A673 (cell line): ENCODE measurements around the gene SERPINA7. TPM values are rescaled to one million over a fixed set of nuclear protein-coding genes. Genes with fewer than 3 reads are reported as not detected.
"Not testable (repeated sequence)": the region's sequence is repeated elsewhere in the genome, so short reads cannot be mapped to it uniquely, and the experiment has no call there.

ENCODE experiments used
- BruUV-seq: library from RNA; stranded (reverse); fragments of 400-500 nt; replicated peaks from 2 replicates; lab custom pipeline; 2021; lab: Mats Ljungman, UMichigan
- CTCF ChIA-PET: fragments of 300-600 bp; sonication (Branson Sonifier 250); formaldehyde crosslinking; loops from one replicate; lab custom pipeline; 2022; ENCODE audit warnings: antibody characterized with exemption; lab: Charles Lee
- POLR2A ChIA-PET: fragments of 300-600 bp; sonication (Branson Sonifier 250); formaldehyde crosslinking; loops from one replicate; lab custom pipeline; 2022; ENCODE audit warnings: antibody characterized with exemption; ENCODE audit not compliant: low non-redundant PET; lab: Charles Lee
- DNase-seq: peaks from one replicate; pipeline ENCODE4 v3.0.0-alpha.2; 2015; ENCODE audit warnings: low spot score
- H3K27ac ChIP-seq: fragments of 200-600 bp; sonication (generic); 2 replicates; pipeline ENCODE4 v1.5.1; 2016; ENCODE audit warnings: mixed run types, low read depth, mild to moderate bottlenecking, mixed read lengths, antibody characterized with exemption, low read length; ENCODE audit not compliant: poor library complexity, severe bottlenecking
- H3K27me3 ChIP-seq: fragments of 200-600 bp; sonication (generic); replicated peaks from 2 replicates; pipeline ENCODE4 v1.6.1; 2017; ENCODE audit warnings: mixed run types, low read depth, mild to moderate bottlenecking, mixed read lengths, antibody characterized with exemption, low read length; ENCODE audit not compliant: insufficient read depth, poor library complexity
- H3K36me3 ChIP-seq: fragments of 200-600 bp; sonication (generic); 2 replicates; pipeline ENCODE4 v1.6.1; 2016; ENCODE audit warnings: mixed run types, mild to moderate bottlenecking, mixed read lengths, antibody characterized with exemption, low read length; ENCODE audit not compliant: insufficient read depth, poor library complexity, severe bottlenecking
- H3K4me1 ChIP-seq: fragments of 200-600 bp; sonication (generic); 2 replicates; pipeline ENCODE4 v1.6.1; 2017; ENCODE audit warnings: mixed run types, mild to moderate bottlenecking, mixed read lengths, antibody characterized with exemption, low read length; ENCODE audit not compliant: insufficient read depth, poor library complexity, severe bottlenecking
- H3K4me3 ChIP-seq: fragments of 200-600 bp; sonication (generic); 2 replicates; pipeline ENCODE4 v1.5.1; 2016; ENCODE audit warnings: low read depth, mixed run types, mild to moderate bottlenecking, mixed read lengths, low read length; ENCODE audit not compliant: poor library complexity, severe bottlenecking
- H3K9me3 ChIP-seq: fragments of 200-600 bp; sonication (generic); 2 replicates; pipeline ENCODE4 v1.6.1; 2016; ENCODE audit warnings: mixed run types, low read depth, mild to moderate bottlenecking, mixed read lengths, antibody characterized with exemption, low read length; ENCODE audit not compliant: poor library complexity, severe bottlenecking
- CTCF ChIP-seq: fragments of 300-800, 200-600 bp; sonication (generic); conservative IDR thresholded peaks from 2 replicates; pipeline ENCODE4 v1.5.1; 2017; ENCODE audit warnings: low read depth, mild to moderate bottlenecking, antibody characterized with exemption, low read length, moderate library complexity, mixed read lengths
- EZH2 ChIP-seq: fragments of 200-600 bp; sonication (generic); IDR thresholded peaks from 2 replicates; pipeline ENCODE4 v1.6.1; 2017; ENCODE audit warnings: borderline replicate concordance, low read depth, mild to moderate bottlenecking, mixed read lengths, antibody characterized with exemption, low read length; ENCODE audit not compliant: poor library complexity, severe bottlenecking
- intact Hi-C: fragments of 100-400 bp; cut with micrococcal nuclease; formaldehyde crosslinking; loops from one replicate; pipeline ENCODE4 v1.10.0; 2022; ENCODE audit not compliant: unreplicated experiment
- total RNA-seq: library from RNA; stranded (reverse); gene quantifications from 2 replicates; pipeline ENCODE4 v1.2.3, GENCODE V29; 2021

SERPINA7 gene
- total RNA-seq, 1 experiment from 2014 or later = not detected

GRCh38 chrX:106007815-106008214 is 30.7 kb downstream of the SERPINA7 start:
- no peak for DNase-seq
- H3K4me1 ChIP-seq = no peaks in the 10 kb centered on the region
- no peaks in the 10 kb centered on the region for H3K27me3 ChIP-seq
- H3K9me3 ChIP-seq = no peaks in the 10 kb centered on the region
- H3K36me3 ChIP-seq = no peaks in the 10 kb centered on the region
- intact Hi-C loops = no loop called here
- H3K27ac ChIP-seq = no peak overlapping the region
- no TSS peak for BruUV-seq
- ChIA-PET POLR2A (no interaction called here), CTCF (no interaction called here)
- TF ChIP-seq CTCF (no peak), EZH2 (no peak)
- no peak overlapping the region for H3K4me3 ChIP-seq

GRCh38 chrX:106005684-106006083 is 32.8 kb downstream of the SERPINA7 start:
- DNase-seq = no peak
- no peaks in the 10 kb centered on the region for H3K36me3 ChIP-seq
- TF ChIP-seq CTCF = no peak
- TF ChIP-seq EZH2 = no peak
- no TSS peak for BruUV-seq
- no peaks in the 10 kb centered on the region for H3K27me3 ChIP-seq
- H3K27ac ChIP-seq = no peak overlapping the region
- intact Hi-C loops = no loop called here
- no peaks in the 10 kb centered on the region for H3K9me3 ChIP-seq
- ChIA-PET POLR2A (no interaction called here), CTCF (no interaction called here)
- H3K4me3 ChIP-seq = no peak overlapping the region
- H3K4me1 ChIP-seq = no peaks in the 10 kb centered on the region

- CTCF ChIA-PET, BruUV-seq, H3K9me3 ChIP-seq, H3K4me1 ChIP-seq, H3K27me3 ChIP-seq, H3K27ac ChIP-seq, H3K4me3 ChIP-seq, intact Hi-C loops, DNase-seq, H3K36me3 ChIP-seq, POLR2A ChIA-PET: not testable (repeated sequence)
Observed at GRCh38 chrX:106000609-106001008, 37.9 kb downstream of the SERPINA7 start.

GRCh38 chrX:106000203-106000602 is 38.3 kb downstream of the SERPINA7 start:
- Histone ChIP-seq H3K4me1 (no peaks in the 10 kb centered on the region), H3K36me3 (no peaks in the 10 kb centered on the region), H3K9me3 (no peaks in the 10 kb centered on the region), H3K4me3 (no peak overlapping the region), H3K27me3 (no peaks in the 10 kb centered on the region), H3K27ac (no peak overlapping the region)
- POLR2A ChIA-PET = no interaction called here
- intact Hi-C loops = no loop called here
- TF ChIP-seq EZH2 (no peak), CTCF (no peak)
- BruUV-seq = no TSS peak
- DNase-seq = no peak
- CTCF ChIA-PET = no interaction called here
